Medulla oblongata (tissue), 1 donor: Measurements from ENCODE around the gene AMBP.
"Not testable (repeated sequence)": the region's sequence is repeated elsewhere in the genome, so short reads cannot be mapped to it uniquely, and the experiment has no call there.

Source experiments
- DNase-seq: peaks from one replicate; pipeline ENCODE4 v3.0.0-alpha.2; 2015; ENCODE audit errors: extremely low spot score

AMBP gene

GRCh38 chr9:114050646-114051045 lies 27.5 kb downstream of the AMBP start:
- DNase-seq, result no peak

GRCh38 chr9:114050226-114050568 lies 27.9 kb downstream of the AMBP start:
- DNase-seq, result no peak

GRCh38 chr9:114049441-114050225 lies 28.5 kb downstream of the AMBP start:
- no peak for DNase-seq

- DNase-seq, result no peak
Observed at GRCh38 chr9:114048533-114049415, 29.3 kb downstream of the AMBP start.

- DNase-seq, result no peak
Observed at GRCh38 chr9:114047717-114048116, 30.4 kb downstream of the AMBP start.

GRCh38 chr9:114046875-114047274 lies 31.2 kb downstream of the AMBP start:
- DNase-seq, result no peak

GRCh38 chr9:114046237-114046755 lies 31.8 kb downstream of the AMBP start:
- no peak for DNase-seq

GRCh38 chr9:114043660-114044059 lies 34.4 kb downstream of the AMBP start:
- DNase-seq, result not testable (repeated sequence)

- no peak for DNase-seq
Observed at GRCh38 chr9:114039484-114039883, 38.6 kb downstream of the AMBP start.

- no peak for DNase-seq
Observed at GRCh38 chr9:114038724-114039313, 39.3 kb downstream of the AMBP start.

- DNase-seq, result no peak
Observed at GRCh38 chr9:114037961-114038723, 40.0 kb downstream of the AMBP start.

- DNase-seq, result no peak
Observed at GRCh38 chr9:114037249-114037648, 40.9 kb downstream of the AMBP start.

- DNase-seq, result no peak
Observed at GRCh38 chr9:114035845-114036801, 42.0 kb downstream of the AMBP start.

GRCh38 chr9:114035221-114035844 lies 42.8 kb downstream of the AMBP start:
- DNase-seq, result peak; percentile 24

GRCh38 chr9:114034661-114035062 lies 43.4 kb downstream of the AMBP start:
- peak; percentile 15 for DNase-seq

GRCh38 chr9:114034196-114034595 lies 43.9 kb downstream of the AMBP start:
- DNase-seq, result no peak

GRCh38 chr9:114033397-114034103 lies 44.5 kb downstream of the AMBP start:
- DNase-seq, result peak; percentile 40

- no peak for DNase-seq
Observed at GRCh38 chr9:114031948-114032840, 45.9 kb downstream of the AMBP start.
